Stimulated activated CD8-positive, alpha-beta memory T cell treated with anti-CD3 and anti-CD28 coated beads, Interleukin-2, amount 100 ng/mL, for 1 hour (primary cell): Measurements from ENCODE around the gene UBA3.
A peak's percentile ranks its signal among the peaks of the same experiment; 100 is the strongest.

Experiments
- DNase-seq, 2 donors: peaks; one replicate each; pipeline ENCODE4 v3.0.0-alpha.2; 2020; ENCODE audit warnings: low read depth in 2 of 2

The UBA3 gene

GRCh38 chr3:69080233-69080920 lies at the start of gene UBA3:
UBA3 (minus strand) TSS chr3:69080365; CDS start chr3:69080353, 12 bp downstream.
- DNase-seq, result peak; percentile 84 to 88

GRCh38 chr3:69129531-69129930 lies 49.4 kb upstream of the UBA3 start:
- no peak for DNase-seq

GRCh38 chr3:69128509-69128908 lies 48.3 kb upstream of the UBA3 start:
- DNase-seq, result no peak

GRCh38 chr3:69126999-69127398 lies 46.8 kb upstream of the UBA3 start:
- DNase-seq, result no peak

GRCh38 chr3:69126216-69126615 lies 46.1 kb upstream of the UBA3 start:
- DNase-seq, result no peak

GRCh38 chr3:69122403-69122802 lies 42.2 kb upstream of the UBA3 start, which contains the start of gene LMOD3:
LMOD3 (minus strand) TSS chr3:69122595; CDS start chr3:69122386, 209 bp downstream.
- no peak for DNase-seq

- DNase-seq, result no peak
Observed at GRCh38 chr3:69121950-69122349, 41.8 kb upstream of the UBA3 start.

GRCh38 chr3:69121513-69121912 lies 41.3 kb upstream of the UBA3 start:
- no peak for DNase-seq

GRCh38 chr3:69120879-69121464 lies 40.8 kb upstream of the UBA3 start:
- peak; percentile 64 to 67 for DNase-seq

GRCh38 chr3:69119681-69120080 lies 39.5 kb upstream of the UBA3 start:
- DNase-seq, result no peak

GRCh38 chr3:69119138-69119537 lies 39.0 kb upstream of the UBA3 start:
- no peak for DNase-seq

- no peak for DNase-seq
Observed at GRCh38 chr3:69118555-69118954, 38.4 kb upstream of the UBA3 start.

GRCh38 chr3:69116897-69117296 lies 36.7 kb upstream of the UBA3 start:
- no peak for DNase-seq

- DNase-seq, result no peak
Observed at GRCh38 chr3:69116162-69116561, 36.0 kb upstream of the UBA3 start.

GRCh38 chr3:69115731-69116130 lies 35.6 kb upstream of the UBA3 start:
- no peak for DNase-seq

GRCh38 chr3:69113536-69113935 lies 33.4 kb upstream of the UBA3 start:
- no peak for DNase-seq

GRCh38 chr3:69110941-69111546 lies 30.9 kb upstream of the UBA3 start:
- no peak for DNase-seq

GRCh38 chr3:69108811-69109210 lies 28.6 kb upstream of the UBA3 start:
- no peak for DNase-seq

GRCh38 chr3:69107841-69108240 lies 27.7 kb upstream of the UBA3 start:
- no peak for DNase-seq

- DNase-seq, result no peak
Observed at GRCh38 chr3:69105320-69105719, 25.2 kb upstream of the UBA3 start.

- DNase-seq, result no peak
Observed at GRCh38 chr3:69104586-69104985, 24.4 kb upstream of the UBA3 start.

- DNase-seq, result no peak
Observed at GRCh38 chr3:69103123-69103522, 23.0 kb upstream of the UBA3 start.

- DNase-seq, result no peak
Observed at GRCh38 chr3:69102384-69102783, 22.2 kb upstream of the UBA3 start.
